ENCODE data around the gene METTL8. TPM values are rescaled to one million over a fixed set of nuclear protein-coding genes. Genes with fewer than 3 reads are reported as not detected.

Gene METTL8
- total RNA-seq, 6 donors from 2014 or later = 6.1 to 15.4 (median 13.0) TPM

DNA sequence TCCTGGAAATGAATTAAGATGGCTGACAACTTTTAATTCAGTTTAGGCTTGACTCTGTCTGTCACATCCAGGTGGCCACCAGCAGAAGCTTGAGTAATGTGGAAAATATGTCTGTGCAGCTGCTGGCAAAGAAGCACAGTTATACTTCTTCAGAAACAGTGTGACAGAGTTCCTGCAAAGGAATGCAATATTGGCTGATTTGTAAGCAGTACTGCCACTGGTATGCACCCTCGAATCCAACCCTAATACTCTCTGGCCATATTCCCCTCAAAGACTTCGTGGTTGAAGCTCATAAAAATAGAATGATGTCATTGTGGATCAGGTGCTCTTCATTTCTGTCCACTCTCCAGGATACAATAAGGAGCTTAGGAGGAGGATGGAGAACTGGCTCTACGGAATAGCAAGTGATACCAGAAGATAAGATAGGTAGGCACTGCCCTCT is 86.2 kb downstream of the METTL8 start:
- Histone ChIP-seq H3K4me3 (no peak overlapping the region), H3K27ac (no peak overlapping the region), H3K9me3 (no peaks in the 10 kb centered on the region), H3K36me3 (no peaks in the 10 kb centered on the region), H3K4me1 (peaks cover 4 to 15% (median 6%) of the 10 kb centered on the region in 4 donors), H3K27me3 (no peaks in the 10 kb centered on the region)
- DNase-seq (no peak), ATAC-seq (ENCODE audit: low FRiP score in 2 of 2) (peak; percentile 53 to 65)
- no peak for TF ChIP-seq EP300 (IDR thresholded peaks at IDR 0.05)
- TF ChIP-seq, protein P1, sequence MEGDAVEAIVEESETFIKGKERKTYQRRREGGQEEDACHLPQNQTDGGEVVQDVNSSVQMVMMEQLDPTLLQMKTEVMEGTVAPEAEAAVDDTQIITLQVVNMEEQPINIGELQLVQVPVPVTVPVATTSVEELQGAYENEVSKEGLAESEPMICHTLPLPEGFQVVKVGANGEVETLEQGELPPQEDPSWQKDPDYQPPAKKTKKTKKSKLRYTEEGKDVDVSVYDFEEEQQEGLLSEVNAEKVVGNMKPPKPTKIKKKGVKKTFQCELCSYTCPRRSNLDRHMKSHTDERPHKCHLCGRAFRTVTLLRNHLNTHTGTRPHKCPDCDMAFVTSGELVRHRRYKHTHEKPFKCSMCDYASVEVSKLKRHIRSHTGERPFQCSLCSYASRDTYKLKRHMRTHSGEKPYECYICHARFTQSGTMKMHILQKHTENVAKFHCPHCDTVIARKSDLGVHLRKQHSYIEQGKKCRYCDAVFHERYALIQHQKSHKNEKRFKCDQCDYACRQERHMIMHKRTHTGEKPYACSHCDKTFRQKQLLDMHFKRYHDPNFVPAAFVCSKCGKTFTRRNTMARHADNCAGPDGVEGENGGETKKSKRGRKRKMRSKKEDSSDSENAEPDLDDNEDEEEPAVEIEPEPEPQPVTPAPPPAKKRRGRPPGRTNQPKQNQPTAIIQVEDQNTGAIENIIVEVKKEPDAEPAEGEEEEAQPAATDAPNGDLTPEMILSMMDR (IDR thresholded peaks at IDR 0.05) = no peak
- TF ChIP-seq POLR2A (IDR thresholded peaks at IDR 0.05) = no peak
- TF ChIP-seq POLR2AphosphoS5 (IDR thresholded peaks at IDR 0.05) = no peak
- WGBS, 2 donors = 64 to 71% methylated on average over 3 of the region's 3 CpGs

DNA sequence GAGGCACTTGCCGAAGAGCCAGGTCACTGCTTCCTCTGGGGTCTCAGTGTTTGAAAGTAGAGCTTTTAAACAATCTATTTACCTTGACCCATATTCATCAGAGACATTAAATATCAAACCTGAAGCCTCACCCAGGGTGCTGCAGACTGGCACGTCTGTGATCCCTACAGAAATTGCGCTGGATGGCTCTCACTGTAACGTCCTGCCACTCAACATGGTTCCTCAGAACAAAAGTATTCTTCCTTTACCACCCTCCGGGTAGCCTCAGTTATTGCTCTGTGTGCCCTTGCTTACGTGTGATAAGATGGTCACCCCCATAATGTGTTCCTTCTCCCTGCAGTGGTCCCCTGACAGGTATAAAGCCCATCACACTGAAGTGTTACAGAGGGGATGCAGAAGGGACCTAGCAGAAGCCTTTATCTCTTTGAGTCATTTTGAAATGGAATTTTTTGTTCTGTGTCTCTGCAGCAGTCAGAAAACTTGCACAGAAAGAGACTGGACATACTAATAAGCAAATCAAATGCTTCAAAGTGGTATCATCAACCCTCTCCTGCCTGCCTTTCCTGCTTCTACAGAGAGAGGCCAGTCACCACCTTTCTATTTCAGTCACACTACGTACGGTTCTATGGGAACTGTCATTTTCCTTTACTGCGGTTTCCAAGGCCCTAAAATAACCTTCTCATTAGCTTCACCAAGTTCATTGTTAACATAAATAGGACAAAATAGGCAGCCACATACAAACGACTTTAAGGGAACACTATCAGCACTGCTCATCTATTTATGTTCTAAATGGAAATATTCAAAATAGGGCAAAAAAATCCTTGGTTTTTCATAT is 86.8 kb downstream of the METTL8 start:
- no peak overlapping the region for H3K4me3 ChIP-seq
- H3K27ac ChIP-seq = peak overlapping the region in 1 of 4 donors; percentile 5
- no peaks in the 10 kb centered on the region for H3K9me3 ChIP-seq
- H3K27me3 ChIP-seq = no peaks in the 10 kb centered on the region
- no peak for TF ChIP-seq EP300 (IDR thresholded peaks at IDR 0.05)
- TF ChIP-seq POLR2A (IDR thresholded peaks at IDR 0.05) = no peak
- TF ChIP-seq, protein P1 (IDR thresholded peaks at IDR 0.05) = no peak
- no peak for TF ChIP-seq POLR2AphosphoS5 (IDR thresholded peaks at IDR 0.05)
- peaks cover 4 to 15% (median 6%) of the 10 kb centered on the region in 4 donors for H3K4me1 ChIP-seq
- WGBS, 2 donors = 68 to 69% methylated on average over 10 of the region's 10 CpGs
- no peaks in the 10 kb centered on the region for H3K36me3 ChIP-seq
- no peak for ATAC-seq (ENCODE audit: low FRiP score in 2 of 2)
- DNase-seq = no peak

DNA sequence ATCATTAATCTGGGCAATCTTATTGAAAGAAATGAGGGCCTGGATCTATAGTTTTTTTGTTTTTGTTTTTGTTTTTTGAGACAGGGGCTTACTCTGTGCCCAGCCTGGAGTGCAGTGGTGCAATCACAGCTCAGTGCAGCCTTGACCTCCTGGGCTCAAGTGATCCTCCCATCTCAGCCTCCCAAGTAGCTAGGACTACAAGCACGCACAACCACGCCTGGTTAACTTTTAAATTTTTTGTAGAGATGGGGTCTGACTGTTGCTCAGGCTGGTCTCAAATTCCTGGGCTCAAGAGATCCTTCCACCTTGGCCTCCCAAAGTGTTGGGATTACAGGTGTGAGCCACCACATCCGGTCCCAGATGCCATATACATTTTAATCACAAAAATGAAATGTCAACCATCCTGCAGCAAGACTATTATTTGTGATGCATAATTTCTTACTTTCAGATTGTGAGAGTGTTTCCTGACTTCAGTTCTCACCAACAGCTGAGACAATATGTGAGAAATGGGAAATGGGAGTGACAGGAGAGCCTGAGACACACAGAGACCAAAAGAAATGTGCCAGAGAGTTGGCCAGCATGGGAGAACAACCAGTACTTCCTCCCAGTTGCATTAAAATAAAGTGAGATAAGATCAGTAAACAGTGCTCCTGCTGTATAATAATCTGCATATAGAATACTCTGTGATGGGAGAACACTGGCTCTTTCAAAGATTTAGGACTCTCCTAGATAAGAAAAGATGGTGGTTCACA is 87.6 kb downstream of the METTL8 start:
- 89 to 92% methylated on average over 3 of the region's 3 CpGs for WGBS, 2 donors
- H3K4me1 ChIP-seq = peaks cover 4 to 15% (median 6%) of the 10 kb centered on the region in 4 donors
- TF ChIP-seq POLR2AphosphoS5 (IDR thresholded peaks at IDR 0.05) (no peak), POLR2A (IDR thresholded peaks at IDR 0.05) (no peak), EP300 (IDR thresholded peaks at IDR 0.05) (no peak)
- TF ChIP-seq, protein P1 (IDR thresholded peaks at IDR 0.05) = no peak
- no peak for DNase-seq
- H3K4me3 ChIP-seq = no peak overlapping the region
- H3K9me3 ChIP-seq = no peaks in the 10 kb centered on the region
- H3K27me3 ChIP-seq = no peaks in the 10 kb centered on the region
- no peaks in the 10 kb centered on the region for H3K36me3 ChIP-seq
- no peak overlapping the region for H3K27ac ChIP-seq
- no peak for ATAC-seq (ENCODE audit: low FRiP score in 2 of 2)

DNA sequence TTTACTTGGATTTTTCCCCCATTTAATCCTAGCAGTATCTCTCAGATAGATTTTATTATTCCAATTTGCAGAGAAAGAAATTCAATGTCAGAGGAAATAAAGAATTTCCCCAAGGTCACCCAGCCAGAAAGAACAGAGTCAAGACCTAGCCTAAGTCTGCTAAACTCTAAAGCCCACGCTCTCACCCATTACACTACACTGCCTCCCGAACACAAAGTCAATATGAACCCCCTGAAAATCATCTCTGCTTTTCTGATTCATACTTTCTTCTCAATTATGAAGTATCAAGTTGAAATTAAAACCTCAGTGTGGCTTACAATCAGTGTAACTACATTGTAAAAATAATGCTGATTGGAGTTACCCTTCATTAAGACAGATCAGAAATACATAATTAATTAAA is 89.6 kb downstream of the METTL8 start:
- Histone ChIP-seq H3K27me3 (no peaks in the 10 kb centered on the region), H3K27ac (no peak overlapping the region), H3K9me3 (no peaks in the 10 kb centered on the region), H3K4me1 (peaks cover 4 to 15% (median 6%) of the 10 kb centered on the region in 4 donors), H3K36me3 (no peaks in the 10 kb centered on the region), H3K4me3 (no peak overlapping the region)
- 92 to 96% methylated on average over 2 of the region's 2 CpGs for WGBS, 2 donors
- TF ChIP-seq EP300 (IDR thresholded peaks at IDR 0.05) (no peak), POLR2A (IDR thresholded peaks at IDR 0.05) (no peak), POLR2AphosphoS5 (IDR thresholded peaks at IDR 0.05) (no peak)
- TF ChIP-seq, protein P1 (IDR thresholded peaks at IDR 0.05) = no peak
- ATAC-seq (ENCODE audit: low FRiP score in 2 of 2) (no peak), DNase-seq (no peak)

All from upper lobe of left lung (tissue), 6 donors.